ENCODE results near the gene RNF39.
"Not testable (repeated sequence)": the region's sequence is repeated elsewhere in the genome, so short reads cannot be mapped to it uniquely, and the experiment has no call there.

The RNF39 gene

DNA sequence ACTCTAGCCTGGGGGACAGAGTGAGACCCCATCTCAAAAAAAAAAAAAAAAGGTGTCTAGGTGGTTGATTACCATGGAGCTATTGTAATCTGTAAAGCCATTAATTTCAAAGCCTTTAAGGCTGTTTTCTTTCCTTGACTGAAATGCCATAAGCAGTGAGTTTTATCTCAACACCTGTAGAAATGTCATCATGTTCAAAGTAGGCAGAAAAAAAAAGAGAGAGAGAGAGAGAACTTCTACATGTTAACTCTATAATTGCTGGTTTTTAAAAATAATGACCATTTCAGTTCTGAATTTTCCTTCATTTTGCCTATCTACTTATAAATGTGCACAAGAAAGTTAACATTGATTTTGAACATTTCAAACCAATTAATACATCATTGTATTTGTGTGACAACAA lies 44.2 kb downstream of the RNF39 start:
- no peak for DNase-seq (ENCODE audit: low spot score)
- Mint-ChIP-seq H3K9me3 (no peaks in the 10 kb centered on the region), H3K27ac (no peak overlapping the region), H3K4me1 (ENCODE audit: low read depth) (no peaks in the 10 kb centered on the region), H3K4me3 (no peak overlapping the region), H3K27me3 (ENCODE audit: low read depth) (no peaks in the 10 kb centered on the region), H3K36me3 (ENCODE audit: low read depth) (no peaks in the 10 kb centered on the region)

DNA sequence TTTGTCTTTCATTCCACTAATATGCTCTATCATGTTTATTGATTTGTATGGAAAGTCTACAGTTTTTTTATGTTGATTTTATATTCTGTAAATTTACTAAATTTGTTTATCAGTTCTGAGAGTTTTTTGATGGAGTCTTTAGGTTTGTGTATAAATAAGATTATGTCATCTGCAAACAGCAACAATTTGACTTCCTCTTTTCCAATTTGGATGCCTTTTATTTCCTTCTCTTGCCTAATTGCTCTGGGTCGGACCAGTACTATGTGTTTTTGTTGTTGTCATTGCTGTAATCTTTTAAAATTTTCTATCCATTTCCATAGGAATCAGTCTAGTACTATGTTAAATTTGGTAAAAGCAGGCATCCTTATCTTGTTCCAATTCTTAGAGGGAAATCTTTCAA lies 46.0 kb downstream of the RNF39 start:
- Mint-ChIP-seq H3K27ac (no peak overlapping the region), H3K36me3 (ENCODE audit: low read depth) (no peaks in the 10 kb centered on the region), H3K4me3 (no peak overlapping the region), H3K9me3 (no peaks in the 10 kb centered on the region), H3K4me1 (ENCODE audit: low read depth) (no peaks in the 10 kb centered on the region), H3K27me3 (ENCODE audit: low read depth) (no peaks in the 10 kb centered on the region)
- no peak for DNase-seq (ENCODE audit: low spot score)

DNA sequence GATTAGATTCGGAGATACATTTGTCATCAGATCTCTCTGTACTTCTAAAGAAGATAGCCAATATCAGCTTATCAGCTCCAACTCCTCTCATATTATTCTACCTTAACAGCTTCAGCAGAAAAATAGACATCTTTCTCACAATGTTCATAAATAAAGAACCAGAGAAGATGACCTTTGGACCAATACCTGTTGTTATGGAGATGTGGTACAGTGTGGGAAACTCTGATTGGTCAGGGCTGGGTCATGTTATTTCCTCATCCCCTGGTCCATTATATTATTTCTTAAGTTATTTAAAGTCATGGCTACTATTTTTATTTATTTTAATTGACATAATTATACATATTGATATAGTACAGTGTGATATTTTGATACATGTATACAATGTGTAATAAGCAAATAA lies 50.4 kb downstream of the RNF39 start:
- no peak for DNase-seq (ENCODE audit: low spot score)
- Mint-ChIP-seq H3K4me3 (no peak overlapping the region), H3K4me1 (ENCODE audit: low read depth) (no peaks in the 10 kb centered on the region), H3K9me3 (no peaks in the 10 kb centered on the region), H3K36me3 (ENCODE audit: low read depth) (no peaks in the 10 kb centered on the region), H3K27me3 (ENCODE audit: low read depth) (no peaks in the 10 kb centered on the region), H3K27ac (no peak overlapping the region)

- H3K9me3 Mint-ChIP-seq; H3K4me1 Mint-ChIP-seq (ENCODE audit: low read depth); H3K27me3 Mint-ChIP-seq (ENCODE audit: low read depth); H3K27ac Mint-ChIP-seq; DNase-seq (ENCODE audit: low spot score); H3K36me3 Mint-ChIP-seq (ENCODE audit: low read depth); H3K4me3 Mint-ChIP-seq: not testable (repeated sequence)
These were observed 52.9 kb downstream of the RNF39 start for GRCh38 chr6:30022712-30023111.

GRCh38 chr6:30022189-30022588 lies 53.4 kb downstream of the RNF39 start:
- no peaks in the 10 kb centered on the region for H3K36me3 Mint-ChIP-seq (ENCODE audit: low read depth)
- no peaks in the 10 kb centered on the region for H3K9me3 Mint-ChIP-seq
- H3K27me3 Mint-ChIP-seq (ENCODE audit: low read depth) = no peaks in the 10 kb centered on the region
- no peak for DNase-seq (ENCODE audit: low spot score)
- H3K27ac Mint-ChIP-seq = no peak overlapping the region
- H3K4me3 Mint-ChIP-seq = no peak overlapping the region
- no peaks in the 10 kb centered on the region for H3K4me1 Mint-ChIP-seq (ENCODE audit: low read depth)

GRCh38 chr6:30020626-30021025 lies 54.9 kb downstream of the RNF39 start:
- Mint-ChIP-seq H3K4me3 (no peak overlapping the region), H3K27ac (no peak overlapping the region), H3K4me1 (ENCODE audit: low read depth) (no peaks in the 10 kb centered on the region), H3K9me3 (no peaks in the 10 kb centered on the region), H3K36me3 (ENCODE audit: low read depth) (no peaks in the 10 kb centered on the region), H3K27me3 (ENCODE audit: low read depth) (no peaks in the 10 kb centered on the region)
- DNase-seq (ENCODE audit: low spot score) = no peak
